ENCODE data around the gene RAD51B.

The RAD51B gene

DNA sequence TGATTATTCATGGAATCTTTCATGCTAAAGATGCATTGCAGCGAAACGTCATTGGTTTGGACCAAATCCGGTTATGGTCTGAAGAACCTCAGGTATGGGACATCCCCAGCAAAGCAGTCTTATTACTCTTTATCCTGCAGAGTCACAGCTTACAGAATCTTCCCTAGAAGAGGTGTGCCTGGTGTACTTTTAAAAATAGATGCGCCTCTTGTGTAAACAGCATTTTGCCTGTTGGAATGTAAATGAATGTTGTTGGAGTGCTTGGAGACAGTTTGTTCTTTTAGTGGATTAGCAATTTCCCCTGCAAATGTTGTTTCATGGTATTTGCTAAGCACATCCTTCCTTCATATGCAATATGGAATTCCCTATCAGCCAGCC lies 730.7 kb downstream of the RAD51B start:
- no peak for DNase-seq

DNA sequence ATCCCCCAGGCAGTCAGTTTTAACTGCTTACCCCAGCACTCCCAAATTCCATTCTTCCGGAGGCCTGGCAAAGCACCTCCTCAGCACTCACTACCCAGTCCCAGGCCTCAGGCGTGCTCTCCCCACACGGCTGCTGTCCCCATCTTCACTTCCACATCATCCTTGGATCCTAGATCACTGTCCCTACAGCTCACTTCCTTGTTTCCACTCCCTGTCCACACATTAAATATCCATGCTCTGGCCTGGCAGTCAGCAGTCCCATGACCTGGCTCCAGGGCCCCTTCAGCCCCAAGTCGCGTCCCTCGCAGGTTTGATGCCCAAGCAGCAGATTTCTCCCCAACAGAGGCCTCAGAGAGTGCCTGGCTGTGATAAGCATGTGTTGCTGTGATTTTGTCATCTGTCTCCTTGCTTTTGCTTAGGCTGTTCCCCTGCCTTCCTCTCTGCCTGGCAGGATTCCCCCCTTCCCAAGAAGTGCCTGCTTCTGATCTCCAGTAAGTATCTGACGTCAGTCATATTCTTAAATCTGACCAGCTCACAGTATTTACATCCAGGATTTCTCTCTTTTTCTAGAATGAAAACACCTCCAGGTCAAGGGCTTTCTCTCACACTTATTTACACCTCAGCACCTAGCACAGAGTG lies 731.6 kb downstream of the RAD51B start:
- DNase-seq = no peak

GRCh38 chr14:68552075-68552474 lies 732.5 kb downstream of the RAD51B start:
- no peak for DNase-seq

DNA sequence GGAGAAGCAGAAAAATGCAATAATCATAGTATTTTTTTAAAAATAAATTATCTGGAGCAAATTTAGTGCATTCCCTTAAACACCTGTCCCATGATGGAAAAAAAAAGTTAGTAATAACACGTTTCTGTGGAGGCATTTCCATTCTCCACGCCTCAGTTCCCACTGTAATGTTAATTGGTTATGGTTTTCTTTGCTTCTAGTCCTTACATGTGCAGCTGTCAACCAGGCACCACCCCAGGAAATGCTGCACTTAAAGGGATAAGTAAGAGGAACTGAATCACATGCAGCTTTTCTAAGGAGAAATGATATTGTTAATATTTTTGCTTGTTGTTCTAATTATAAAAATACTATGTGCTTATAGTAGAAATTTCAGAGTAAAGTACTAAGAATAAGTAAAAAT lies 733.0 kb downstream of the RAD51B start:
- no peak for DNase-seq

DNA sequence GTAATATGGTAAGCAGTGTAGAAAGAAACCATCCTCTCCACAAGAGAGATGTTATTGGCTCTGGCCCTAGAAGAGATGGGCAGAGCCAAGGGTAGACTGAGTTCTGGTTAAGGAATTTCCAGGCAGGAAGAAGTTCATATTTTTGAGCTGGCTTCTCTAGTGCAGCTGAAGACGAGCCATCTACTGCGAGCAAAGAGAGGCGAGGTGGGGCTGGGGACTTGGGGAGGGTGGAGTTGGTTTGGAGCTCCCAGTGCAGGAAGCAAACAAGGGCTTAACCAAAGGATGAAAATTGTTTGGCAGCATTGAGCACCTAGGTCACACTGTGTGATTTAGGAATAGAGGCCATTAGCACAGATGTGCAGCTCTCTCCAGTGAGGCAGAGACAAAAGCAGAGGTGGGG lies 733.7 kb downstream of the RAD51B start:
- no peak for DNase-seq

GRCh38 chr14:68554231-68554630 lies 734.7 kb downstream of the RAD51B start:
- DNase-seq = no peak

DNA sequence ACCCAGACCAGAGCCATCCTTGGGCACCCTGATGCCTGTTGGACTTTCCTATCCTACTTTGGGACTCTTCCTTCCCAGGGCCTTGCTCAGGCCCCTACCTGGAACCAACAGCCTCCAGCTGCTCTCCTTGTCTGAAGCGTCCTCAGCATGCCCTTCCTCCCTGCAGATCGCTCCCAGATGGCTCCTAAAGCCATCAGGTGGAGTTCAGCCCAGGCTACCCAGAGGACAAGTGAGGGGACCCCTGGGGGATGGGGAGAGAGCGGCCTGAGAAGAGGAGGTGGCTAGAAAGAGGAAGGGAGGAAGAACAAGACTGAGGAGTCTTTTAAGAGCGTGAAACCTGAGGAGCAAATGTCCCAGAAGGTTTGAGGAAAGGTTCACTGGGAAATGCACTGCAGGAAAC lies 736.7 kb downstream of the RAD51B start:
- no peak for DNase-seq

DNA sequence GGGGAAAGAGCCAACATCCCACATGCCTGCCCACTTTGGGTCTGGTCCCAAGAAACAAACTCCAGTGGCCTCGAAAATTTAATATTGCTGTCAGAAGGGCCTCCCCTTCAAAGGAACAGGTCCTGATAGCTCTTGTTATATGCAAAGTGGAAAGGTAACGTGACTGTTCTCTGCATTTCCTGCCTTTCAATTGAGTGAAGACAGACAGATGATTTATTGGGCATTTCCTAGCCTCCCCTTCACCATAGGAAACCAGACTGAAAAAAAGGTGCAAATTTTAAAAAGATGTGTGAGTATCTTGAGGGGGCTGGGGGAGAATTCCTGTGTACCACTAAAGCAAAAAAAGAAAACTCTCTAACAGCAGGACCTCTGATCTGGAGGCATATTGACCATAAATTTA lies 738.1 kb downstream of the RAD51B start:
- DNase-seq = no peak

GRCh38 chr14:68558096-68558495 lies 738.5 kb downstream of the RAD51B start:
- no peak for DNase-seq

DNA sequence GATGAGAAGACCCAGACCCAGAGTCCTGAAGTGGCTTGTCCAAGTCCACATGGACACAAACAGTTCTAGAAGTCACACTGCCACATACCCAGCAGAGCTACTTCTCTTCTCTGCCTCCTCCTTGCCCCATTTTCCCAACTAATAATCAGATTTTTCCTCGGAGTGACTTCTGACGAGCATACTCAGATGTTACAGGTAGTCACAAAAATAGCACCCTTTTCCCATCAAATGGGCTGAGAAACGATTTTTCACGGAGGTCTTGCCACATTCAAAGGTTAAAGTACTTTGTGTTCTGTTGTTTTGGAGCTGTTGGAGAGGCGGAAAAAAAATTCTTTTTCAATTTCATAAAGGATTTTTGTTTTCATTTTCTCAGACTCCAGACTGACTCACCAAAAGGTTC lies 740.4 kb downstream of the RAD51B start:
- no peak for DNase-seq

- no peak for DNase-seq
Measured at GRCh38 chr14:68561531-68562007, 742.0 kb downstream of the RAD51B start.

DNA sequence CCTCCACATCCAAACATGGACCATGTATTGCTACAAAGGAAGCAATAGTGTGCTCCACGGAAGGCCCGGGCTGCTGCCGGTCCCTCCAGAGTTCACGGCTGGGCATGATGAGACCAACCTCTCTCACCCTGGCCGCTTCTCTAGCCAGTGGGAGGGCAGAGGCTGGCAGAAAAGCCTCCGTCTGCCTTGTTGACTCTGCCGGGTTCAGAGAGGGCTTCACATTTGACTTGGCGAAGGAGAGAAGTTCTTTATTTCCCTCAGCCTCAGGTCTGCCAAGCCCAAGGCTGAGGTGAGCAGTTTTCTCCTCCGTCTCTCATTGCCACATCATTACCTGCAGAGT lies 743.3 kb downstream of the RAD51B start:
- DNase-seq = no peak

- DNase-seq = no peak
Measured at GRCh38 chr14:68563251-68564131, 743.9 kb downstream of the RAD51B start.

GRCh38 chr14:68564191-68564825 lies 744.7 kb downstream of the RAD51B start:
- DNase-seq = no peak

GRCh38 chr14:68564826-68565759 lies 745.5 kb downstream of the RAD51B start:
- peak; percentile 9 for DNase-seq

GRCh38 chr14:68566075-68566474 lies 746.5 kb downstream of the RAD51B start:
- no peak for DNase-seq

- DNase-seq = no peak
Measured at GRCh38 chr14:68568907-68569897, 749.6 kb downstream of the RAD51B start.

- DNase-seq = no peak
Measured at GRCh38 chr14:68569970-68570409, 750.4 kb downstream of the RAD51B start.

DNA sequence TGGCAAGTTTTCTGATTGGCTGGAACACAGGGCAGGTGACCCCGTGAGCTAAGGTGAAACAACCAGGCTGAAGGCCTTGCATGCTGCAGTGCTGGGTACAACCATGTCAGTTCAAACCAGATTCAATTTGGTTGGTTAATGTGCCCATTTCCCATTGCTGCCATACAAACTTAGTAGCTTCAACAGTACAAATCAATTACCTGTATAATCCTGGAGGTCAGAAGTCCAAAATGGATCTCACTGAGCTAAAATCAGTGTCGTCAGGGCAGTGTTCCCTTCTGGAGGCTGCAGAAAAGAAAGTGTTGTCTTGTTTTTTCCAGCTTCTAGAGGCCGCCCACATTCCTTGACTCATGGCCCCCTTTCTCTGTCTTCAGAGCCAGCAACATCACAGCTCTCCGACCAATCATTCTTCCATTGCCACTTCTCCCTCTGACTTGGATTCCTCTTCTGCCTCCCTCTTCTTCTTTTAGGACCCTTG lies 751.6 kb downstream of the RAD51B start:
- DNase-seq = no peak

- no peak for DNase-seq
Measured at GRCh38 chr14:68571928-68572525, 752.4 kb downstream of the RAD51B start.

DNA sequence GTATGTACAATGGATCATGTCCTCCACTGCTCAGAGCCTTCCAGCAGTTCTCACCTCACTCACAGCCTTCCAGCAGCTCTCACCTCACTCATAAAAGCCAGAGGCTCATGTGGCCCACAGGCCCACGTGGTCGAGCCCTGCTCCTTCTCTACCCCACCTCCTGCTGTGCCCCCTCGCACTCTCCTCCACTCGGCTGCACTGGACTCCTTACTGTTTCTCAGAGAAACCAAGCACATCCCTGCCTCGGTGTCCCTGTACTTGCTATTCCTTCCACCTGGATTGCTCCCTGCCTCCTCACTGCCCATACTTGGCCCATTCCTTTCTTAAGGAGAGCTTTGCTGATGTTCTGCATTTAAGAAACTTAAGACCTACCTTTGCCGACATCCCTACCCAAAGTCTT lies 753.5 kb downstream of the RAD51B start:
- DNase-seq = no peak

All from CD4-positive, alpha-beta T cell treated with Interleukin-17A for 1 hour (primary cell).